MM.1S (cell line): ENCODE measurements around the gene ADIRF.
"Not testable (repeated sequence)": the region's sequence is repeated elsewhere in the genome, so short reads cannot be mapped to it uniquely, and the experiment has no call there.

Experiments used
- DNase-seq: peaks from one replicate; pipeline ENCODE4 v3.0.0-alpha.2; 2015
- H2AFZ ChIP-seq: fragments of 300-600 bp; sonication (generic); 2 replicates; pipeline ENCODE4 v1.6.0; 2016; ENCODE audit warnings: antibody characterized with exemption, low read length
- H3F3A ChIP-seq: fragments of 300-600 bp; sonication (generic); 2 replicates; pipeline ENCODE4 v1.6.1; 2016; ENCODE audit warnings: mild to moderate bottlenecking, antibody characterized with exemption, low read length, moderate library complexity, mixed read lengths; ENCODE audit not compliant: insufficient read depth
- H3K27ac ChIP-seq: fragments of 300-600 bp; sonication (generic); 2 replicates; pipeline ENCODE4 v1.5.1; 2016; ENCODE audit warnings: mild to moderate bottlenecking, low read length
- H3K27me3 ChIP-seq: fragments of 300-600 bp; sonication (generic); replicated peaks from 2 replicates; pipeline ENCODE4 v1.6.0; 2016; ENCODE audit warnings: low read length; ENCODE audit not compliant: insufficient read depth
- H3K36me3 ChIP-seq: fragments of 300-600 bp; sonication (generic); replicated peaks from 2 replicates; pipeline ENCODE4 v1.6.1; 2016; ENCODE audit warnings: mild to moderate bottlenecking, low read length, mixed read lengths; ENCODE audit not compliant: insufficient read depth
- H3K4me1 ChIP-seq: fragments of 300-600 bp; sonication (generic); 2 replicates; pipeline ENCODE4 v1.6.1; 2016; ENCODE audit warnings: low read length, mixed read lengths
- H3K4me2 ChIP-seq: fragments of 300-600 bp; sonication (generic); 2 replicates; pipeline ENCODE4 v1.6.0; 2016; ENCODE audit warnings: low read depth, low read length
- H3K4me3 ChIP-seq: fragments of 300-600 bp; sonication (generic); 2 replicates; pipeline ENCODE4 v1.5.1; 2016; ENCODE audit warnings: low read length, mixed read lengths
- H3K79me2 ChIP-seq: fragments of 300-600 bp; sonication (generic); 2 replicates; pipeline ENCODE4 v1.6.1; 2016; ENCODE audit warnings: mixed run types, low read length, mixed read lengths
- H3K9ac ChIP-seq: fragments of 300-600 bp; sonication (generic); 2 replicates; pipeline ENCODE4 v1.6.1; 2016; ENCODE audit warnings: low read length, mixed read lengths
- H3K9me2 ChIP-seq: fragments of 300-600 bp; sonication (generic); replicated peaks from 2 replicates; pipeline ENCODE4 v1.6.1; 2016; ENCODE audit warnings: mild to moderate bottlenecking, low read length, mixed read lengths; ENCODE audit not compliant: insufficient read depth
- H3K9me3 ChIP-seq: fragments of 300-600 bp; sonication (generic); replicated peaks from 2 replicates; pipeline ENCODE4 v1.6.1; 2016; ENCODE audit warnings: mild to moderate bottlenecking, low read length, mixed read lengths; ENCODE audit not compliant: insufficient read depth
- H4K20me1 ChIP-seq: fragments of 300-600 bp; sonication (generic); 2 replicates; pipeline ENCODE4 v1.6.1; 2016; ENCODE audit warnings: mild to moderate bottlenecking, low read length, moderate library complexity, mixed read lengths; ENCODE audit not compliant: insufficient read depth
- CTCF ChIP-seq: fragments of 300-600 bp; sonication (generic); IDR thresholded peaks from 2 replicates; pipeline ENCODE4 v1.5.1; 2016; ENCODE audit warnings: antibody characterized with exemption, low read length, mixed read lengths
- EZH2 ChIP-seq: fragments of 300-600 bp; sonication (generic); optimal IDR thresholded peaks from 2 replicates; pipeline ENCODE3; 2017; ENCODE audit warnings: low read depth, mild to moderate bottlenecking, antibody characterized with exemption, low read length, mixed read lengths
- EZH2phosphoT487 ChIP-seq: fragments of 300-600 bp; sonication (generic); IDR thresholded peaks from 2 replicates; pipeline ENCODE4 v1.6.1; 2018; ENCODE audit warnings: antibody characterized with exemption, low read length

The ADIRF gene

GRCh38 chr10:86972613-86973380 is 4.5 kb downstream of the ADIRF start:
- Histone ChIP-seq H3F3A (no peaks in the 10 kb centered on the region), H3K4me2 (no peak overlapping the region), H3K4me3 (no peak overlapping the region), H2AFZ (no peak overlapping the region), H3K9ac (no peak overlapping the region), H3K27ac (no peak overlapping the region), H3K9me2 (no peaks in the 10 kb centered on the region), H3K9me3 (no peaks in the 10 kb centered on the region), H3K36me3 (no peaks in the 10 kb centered on the region), H3K79me2 (no peaks in the 10 kb centered on the region), H3K27me3 (no peaks in the 10 kb centered on the region), H3K4me1 (no peaks in the 10 kb centered on the region), H4K20me1 (no peaks in the 10 kb centered on the region)
- no peak for TF ChIP-seq CTCF
- no peak for TF ChIP-seq EZH2
- no peak for TF ChIP-seq EZH2phosphoT487
- no peak for DNase-seq

- H3K27ac ChIP-seq = no peak overlapping the region
- no peak for DNase-seq
- no peaks in the 10 kb centered on the region for H3K27me3 ChIP-seq
- H3K9me2 ChIP-seq = no peaks in the 10 kb centered on the region
- no peaks in the 10 kb centered on the region for H3K9me3 ChIP-seq
- H3K36me3 ChIP-seq = no peaks in the 10 kb centered on the region
- no peak overlapping the region for H3K4me2 ChIP-seq
- no peaks in the 10 kb centered on the region for H3K79me2 ChIP-seq
- H2AFZ ChIP-seq = no peak overlapping the region
- H3K4me3 ChIP-seq = no peak overlapping the region
- no peaks in the 10 kb centered on the region for H4K20me1 ChIP-seq
- TF ChIP-seq EZH2 (no peak), CTCF (no peak)
- H3F3A ChIP-seq = no peaks in the 10 kb centered on the region
- no peak overlapping the region for H3K9ac ChIP-seq
- H3K4me1 ChIP-seq = no peaks in the 10 kb centered on the region
Observed at GRCh38 chr10:86974484-86974883, 6.2 kb downstream of the ADIRF start.

- H3K4me2 ChIP-seq = no peak overlapping the region
- no peak overlapping the region for H3K9ac ChIP-seq
- no peak overlapping the region for H3K4me3 ChIP-seq
- no peaks in the 10 kb centered on the region for H3K36me3 ChIP-seq
- H3K79me2 ChIP-seq = no peaks in the 10 kb centered on the region
- no peak overlapping the region for H2AFZ ChIP-seq
- H3K27me3 ChIP-seq = no peaks in the 10 kb centered on the region
- no peak for DNase-seq
- H3K9me3 ChIP-seq = no peaks in the 10 kb centered on the region
- TF ChIP-seq CTCF (no peak), EZH2phosphoT487 (no peak), EZH2 (no peak)
- H3F3A ChIP-seq = no peaks in the 10 kb centered on the region
- H4K20me1 ChIP-seq = no peaks in the 10 kb centered on the region
- H3K4me1 ChIP-seq = no peaks in the 10 kb centered on the region
- no peaks in the 10 kb centered on the region for H3K9me2 ChIP-seq
- H3K27ac ChIP-seq = no peak overlapping the region
Observed at GRCh38 chr10:86976362-86977056, 8.2 kb downstream of the ADIRF start.

- H3K4me3 ChIP-seq, H3K36me3 ChIP-seq, H3K4me1 ChIP-seq, H2AFZ ChIP-seq, H3F3A ChIP-seq, H3K27ac ChIP-seq, H3K9me2 ChIP-seq, H3K9me3 ChIP-seq, H3K27me3 ChIP-seq, H3K79me2 ChIP-seq, H3K9ac ChIP-seq, DNase-seq, H3K4me2 ChIP-seq, H4K20me1 ChIP-seq: not testable (repeated sequence)
Observed at GRCh38 chr10:86978457-86978856, 10.2 kb downstream of the ADIRF start.
